Endodermal cell (in vitro differentiated cells): ENCODE measurements around the gene LGALSL. TPM values are rescaled to one million over a fixed set of nuclear protein-coding genes. Genes with fewer than 3 reads are reported as not detected.

ENCODE experiments used
- DNase-seq: peaks from one replicate; pipeline ENCODE4 v3.0.0-alpha.2; 2017
- H3K27ac ChIP-seq: 2 replicates; pipeline ENCODE4 v1.5.1; 2013; ENCODE audit warnings: mild to moderate bottlenecking, low read depth, low read length, moderate library complexity
- H3K27me3 ChIP-seq: 2 replicates; pipeline ENCODE4 v1.6.1; 2013; ENCODE audit warnings: mild to moderate bottlenecking, low read length, moderate library complexity; ENCODE audit not compliant: insufficient read depth, control insufficient read depth, poor library complexity, severe bottlenecking
- H3K36me3 ChIP-seq: 2 replicates; pipeline ENCODE4 v1.7.0; 2013; ENCODE audit warnings: mild to moderate bottlenecking, low read length, moderate library complexity; ENCODE audit not compliant: control insufficient read depth, insufficient read depth
- H3K4me1 ChIP-seq: one replicate; pipeline ENCODE4 v1.7.0; 2013; ENCODE audit warnings: low read length; ENCODE audit not compliant: control insufficient read depth, insufficient read depth
- H3K4me3 ChIP-seq: 2 replicates; pipeline ENCODE4 v1.5.1; 2013; ENCODE audit warnings: mild to moderate bottlenecking, low read length, moderate library complexity
- H3K9ac ChIP-seq: 2 replicates; pipeline ENCODE4 v1.6.1; 2013; ENCODE audit warnings: mild to moderate bottlenecking, low read length, moderate library complexity; ENCODE audit not compliant: poor library complexity, severe bottlenecking; ENCODE audit errors: extremely low read depth
- H3K9me3 ChIP-seq: 2 replicates; pipeline ENCODE4 v1.6.1; 2013; ENCODE audit warnings: mild to moderate bottlenecking, low read length, moderate library complexity; ENCODE audit not compliant: control insufficient read depth
- H3K27ac Mint-ChIP-seq: 2 replicates; pipeline ENCODE4 v1.8.0; 2020; ENCODE audit warnings: mixed read lengths
- H3K27me3 Mint-ChIP-seq: 2 replicates; pipeline ENCODE4 v1.8.0; 2021; ENCODE audit warnings: mild to moderate bottlenecking, mixed read lengths; ENCODE audit not compliant: insufficient read depth
- H3K36me3 Mint-ChIP-seq: 2 replicates; pipeline ENCODE4 v1.8.0; 2020; ENCODE audit warnings: low read depth, mixed read lengths
- H3K4me1 Mint-ChIP-seq: 2 replicates; pipeline ENCODE4 v1.8.0; 2020; ENCODE audit warnings: mixed read lengths
- H3K4me3 Mint-ChIP-seq: 2 replicates; pipeline ENCODE4 v1.8.0; 2020; ENCODE audit warnings: mild to moderate bottlenecking, moderate library complexity, mixed read lengths
- H3K9me3 Mint-ChIP-seq: 2 replicates; pipeline ENCODE4 v1.8.0; 2020; ENCODE audit warnings: mild to moderate bottlenecking, mixed read lengths
- CTCF ChIP-seq: fragments of 200-600 bp; sonication (generic); conservative IDR thresholded peaks from 2 replicates; pipeline ENCODE4 v1.5.0; 2021; ENCODE audit warnings: antibody characterized with exemption, mild to moderate bottlenecking
- WGBS, 2 experiments: methylation state at CpG; one replicate each; pipeline versions ENCODE4 v1.1.5 to v1.1.7; 2013; ENCODE audit warnings: missing lambda C conversion rate in 2 of 2, mixed read lengths in 1 of 2; ENCODE audit not compliant: insufficient coverage in 1 of 2, insufficient read length in 1 of 2; 5-methylcytosine and 5-hydroxymethylcytosine counted together
- total RNA-seq, 2 donors: library from RNA; stranded (reverse); fragmentation: NEBNext Ultra II Directional in 1 of 2; extraction: Animal tissue kit (Norgen Biotek cat#: 25700) in 1 of 2; gene quantifications; 2 replicates in 1 of 2; 3 replicates in 1 of 2; pipeline ENCODE4 v1.2.1, GENCODE V29; 2021

Gene LGALSL
- total RNA-seq, 2 donors from 2014 or later = 22.5 to 41.7 TPM

GRCh38 chr2:64491426-64491825 lies 37.5 kb downstream of the LGALSL start:
- Mint-ChIP-seq H3K27ac (no peak overlapping the region), H3K36me3 (no peaks in the 10 kb centered on the region), H3K4me1 (peaks cover 9% of the 10 kb centered on the region), H3K4me3 (no peak overlapping the region), H3K9me3 (no peaks in the 10 kb centered on the region), H3K27me3 (peaks cover 14% of the 10 kb centered on the region)
- Histone ChIP-seq H3K27ac (no peak overlapping the region), H3K9me3 (no peaks in the 10 kb centered on the region), H3K4me3 (no peak overlapping the region), H3K4me1 (no peaks in the 10 kb centered on the region), H3K9ac (no peak overlapping the region), H3K27me3 (no peaks in the 10 kb centered on the region), H3K36me3 (no peaks in the 10 kb centered on the region)
- WGBS, 2 experiments = 93% methylated on average over 4 of the region's 4 CpGs; no CpG with 5 or more reads in 1 of the 2 experiments
- TF ChIP-seq CTCF = no peak
- DNase-seq = peak; percentile 26

- Mint-ChIP-seq H3K9me3 (no peaks in the 10 kb centered on the region), H3K36me3 (no peaks in the 10 kb centered on the region), H3K4me1 (peaks cover 10% of the 10 kb centered on the region), H3K27ac (no peak overlapping the region), H3K4me3 (no peak overlapping the region), H3K27me3 (peaks cover 8% of the 10 kb centered on the region)
- H3K9me3 ChIP-seq = no peaks in the 10 kb centered on the region
- H3K27me3 ChIP-seq = no peaks in the 10 kb centered on the region
- DNase-seq = peak; percentile 22
- no peak overlapping the region for H3K9ac ChIP-seq
- H3K36me3 ChIP-seq = no peaks in the 10 kb centered on the region
- TF ChIP-seq CTCF = no peak
- H3K27ac ChIP-seq = no peak overlapping the region
- H3K4me1 ChIP-seq = no peaks in the 10 kb centered on the region
- H3K4me3 ChIP-seq = no peak overlapping the region
- 71 to 92% methylated on average over 1 to 3 of the region's 3 CpGs for WGBS, 2 experiments
Measured at GRCh38 chr2:64492272-64492671, 38.3 kb downstream of the LGALSL start.

GRCh38 chr2:64492821-64493220 lies 38.9 kb downstream of the LGALSL start:
- no peaks in the 10 kb centered on the region for H3K36me3 ChIP-seq
- Mint-ChIP-seq H3K27ac (no peak overlapping the region), H3K4me1 (peaks cover 11% of the 10 kb centered on the region), H3K27me3 (peaks cover 6% of the 10 kb centered on the region), H3K36me3 (no peaks in the 10 kb centered on the region), H3K4me3 (no peak overlapping the region), H3K9me3 (no peaks in the 10 kb centered on the region)
- H3K4me1 ChIP-seq = no peaks in the 10 kb centered on the region
- no peak overlapping the region for H3K27ac ChIP-seq
- H3K27me3 ChIP-seq = no peaks in the 10 kb centered on the region
- TF ChIP-seq CTCF = no peak
- 56 to 74% methylated on average over 3 of the region's 3 CpGs for WGBS, 2 experiments
- no peak overlapping the region for H3K9ac ChIP-seq
- DNase-seq = peak; percentile 43
- H3K9me3 ChIP-seq = no peaks in the 10 kb centered on the region
- no peak overlapping the region for H3K4me3 ChIP-seq
